OCI-LY7 (cell line): ENCODE results near the gene NAV2. TPM values are rescaled to one million over a fixed set of nuclear protein-coding genes. Genes with fewer than 3 reads are reported as not detected.
A peak's percentile ranks its signal among the peaks of the same experiment; 100 is the strongest.

Experiments used
- BruUV-seq: library from RNA; stranded (reverse); fragments of 400-500 nt; replicated peaks from 2 replicates; lab custom pipeline; 2021; lab: Mats Ljungman, UMichigan
- CTCF ChIA-PET: fragments of 300-600 bp; sonication (Branson Sonifier 250); formaldehyde crosslinking; loops from one replicate; lab custom pipeline; 2022; ENCODE audit warnings: antibody characterized with exemption; ENCODE audit not compliant: unreplicated experiment; lab: Charles Lee
- POLR2A ChIA-PET: fragments of 300-600 bp; sonication (Branson Sonifier 250); formaldehyde crosslinking; loops from one replicate; lab custom pipeline; 2022; ENCODE audit warnings: antibody characterized with exemption; lab: Charles Lee
- DNase-seq: peaks from one replicate; pipeline ENCODE4 v3.0.0-alpha.2; 2015; ENCODE audit warnings: low spot score
- H2AFZ ChIP-seq: fragments of 200-600 bp; sonication (generic), shearing (Covaris generic); 2 replicates; pipeline ENCODE4 v1.6.1; 2014; ENCODE audit warnings: mild to moderate bottlenecking, antibody characterized with exemption, low read length, moderate library complexity
- H3K27ac ChIP-seq: fragments of 200-600 bp; sonication (generic); 2 replicates; pipeline ENCODE4 v1.5.1; 2014; ENCODE audit warnings: mixed run types, low read depth, mild to moderate bottlenecking, moderate library complexity, low read length, inconsistent platforms; ENCODE audit not compliant: poor library complexity, severe bottlenecking
- H3K36me3 ChIP-seq: fragments of 200-600 bp; sonication (generic); 2 replicates; pipeline ENCODE4 v1.6.1; 2014; ENCODE audit warnings: mild to moderate bottlenecking, antibody characterized with exemption, low read length, moderate library complexity, mixed read lengths; ENCODE audit not compliant: insufficient read depth
- H3K4me1 ChIP-seq: fragments of 200-600 bp; sonication (generic); 2 replicates; pipeline ENCODE4 v1.5.1; 2014; ENCODE audit warnings: mild to moderate bottlenecking, low read length; ENCODE audit not compliant: insufficient read depth, poor library complexity, severe bottlenecking
- H3K4me2 ChIP-seq: fragments of 200-600 bp; sonication (generic); 2 replicates; pipeline ENCODE4 v1.6.1; 2014; ENCODE audit warnings: mild to moderate bottlenecking, low read length
- H3K4me3 ChIP-seq: fragments of 200-600 bp; sonication (generic); 2 replicates; pipeline ENCODE4 v1.5.1; 2014; ENCODE audit warnings: mild to moderate bottlenecking, low read depth, low read length; ENCODE audit not compliant: poor library complexity, severe bottlenecking
- H3K79me2 ChIP-seq: fragments of 200-600 bp; sonication (generic); 2 replicates; pipeline ENCODE4 v1.6.1; 2016; ENCODE audit warnings: low read depth, mild to moderate bottlenecking, low read length, moderate library complexity, mixed read lengths; ENCODE audit not compliant: insufficient read depth
- H3K9me2 ChIP-seq: fragments of 200-600 bp; sonication (generic); 2 replicates; pipeline ENCODE4 v1.6.1; 2016; ENCODE audit warnings: mild to moderate bottlenecking, low read length, mixed read lengths; ENCODE audit not compliant: insufficient read depth
- H3K9me3 ChIP-seq: fragments of 200-600 bp; sonication (generic); 2 replicates; pipeline ENCODE4 v1.6.1; 2014; ENCODE audit warnings: mild to moderate bottlenecking, mixed run types, low read length, mixed read lengths
- H4K20me1 ChIP-seq: fragments of 200-600 bp; sonication (generic); 2 replicates; pipeline ENCODE4 v1.6.1; 2014; ENCODE audit warnings: mild to moderate bottlenecking, antibody characterized with exemption, low read length, moderate library complexity, mixed read lengths; ENCODE audit not compliant: insufficient read depth
- EZH2phosphoT487 ChIP-seq: fragments of 200-600 bp; sonication (generic); IDR thresholded peaks from 2 replicates; pipeline ENCODE4 v1.6.1; 2018; ENCODE audit warnings: low read depth, borderline replicate concordance, mild to moderate bottlenecking, mixed run types, antibody characterized with exemption, low read length, moderate library complexity, mixed read lengths
- intact Hi-C: fragments of 100-400 bp; cut with micrococcal nuclease; formaldehyde crosslinking; loops from one replicate; pipeline ENCODE4 v1.10.0; 2022; ENCODE audit not compliant: unreplicated experiment
- total RNA-seq, 2 experiments: library from RNA; depleted of rRNA in 1 of 2; stranded (reverse); fragments of >200 nt in 1 of 2; shearing (Covaris generic) in 1 of 2; gene quantifications; 2 replicates each; pipeline ENCODE4 v1.2.3, GENCODE V29; 2014 to 2022
- TF ChIP-seq, protein P1 (sequence below): fragments of 200-600 bp; sonication (generic); conservative IDR thresholded peaks from 2 replicates; pipeline ENCODE4 v1.5.1; 2014; ENCODE audit warnings: mild to moderate bottlenecking, antibody characterized with exemption, low read length, moderate library complexity, mixed read lengths

The NAV2 gene
- total RNA-seq, 2 experiments from 2014 or later: 0.06 to 0.68 TPM

DNA sequence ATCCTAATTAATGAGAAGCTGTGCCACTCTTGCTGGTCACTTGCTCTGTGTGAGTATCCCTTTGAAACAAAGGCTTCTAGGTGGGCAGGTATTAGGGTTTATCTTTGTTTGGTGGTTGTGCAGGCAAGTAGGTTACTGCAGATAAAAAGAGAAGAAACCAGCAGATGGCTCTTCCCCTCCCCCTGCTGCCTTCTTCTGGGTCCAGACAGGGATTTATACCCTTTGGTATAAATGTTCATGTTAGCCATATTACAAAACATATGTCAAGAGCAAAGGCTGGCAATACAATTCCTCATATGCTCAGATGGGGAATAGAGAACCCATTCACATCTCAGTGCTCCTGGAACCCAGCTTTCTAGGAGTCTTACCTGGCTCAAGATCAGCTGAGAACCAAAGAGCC, 109.9 kb downstream of the NAV2 start:
- H3K4me1 ChIP-seq: no peaks in the 10 kb centered on the region
- no peaks in the 10 kb centered on the region for H3K9me3 ChIP-seq
- no peak overlapping the region for H3K4me3 ChIP-seq
- H3K4me2 ChIP-seq: no peak overlapping the region
- TF ChIP-seq, protein P1, sequence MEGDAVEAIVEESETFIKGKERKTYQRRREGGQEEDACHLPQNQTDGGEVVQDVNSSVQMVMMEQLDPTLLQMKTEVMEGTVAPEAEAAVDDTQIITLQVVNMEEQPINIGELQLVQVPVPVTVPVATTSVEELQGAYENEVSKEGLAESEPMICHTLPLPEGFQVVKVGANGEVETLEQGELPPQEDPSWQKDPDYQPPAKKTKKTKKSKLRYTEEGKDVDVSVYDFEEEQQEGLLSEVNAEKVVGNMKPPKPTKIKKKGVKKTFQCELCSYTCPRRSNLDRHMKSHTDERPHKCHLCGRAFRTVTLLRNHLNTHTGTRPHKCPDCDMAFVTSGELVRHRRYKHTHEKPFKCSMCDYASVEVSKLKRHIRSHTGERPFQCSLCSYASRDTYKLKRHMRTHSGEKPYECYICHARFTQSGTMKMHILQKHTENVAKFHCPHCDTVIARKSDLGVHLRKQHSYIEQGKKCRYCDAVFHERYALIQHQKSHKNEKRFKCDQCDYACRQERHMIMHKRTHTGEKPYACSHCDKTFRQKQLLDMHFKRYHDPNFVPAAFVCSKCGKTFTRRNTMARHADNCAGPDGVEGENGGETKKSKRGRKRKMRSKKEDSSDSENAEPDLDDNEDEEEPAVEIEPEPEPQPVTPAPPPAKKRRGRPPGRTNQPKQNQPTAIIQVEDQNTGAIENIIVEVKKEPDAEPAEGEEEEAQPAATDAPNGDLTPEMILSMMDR: no peak
- no peak for TF ChIP-seq EZH2phosphoT487
- intact Hi-C loops: no loop called here
- ChIA-PET POLR2A (no interaction called here), CTCF (no interaction called here)
- H2AFZ ChIP-seq: no peak overlapping the region
- DNase-seq: no peak
- H4K20me1 ChIP-seq: no peaks in the 10 kb centered on the region
- no peak overlapping the region for H3K27ac ChIP-seq
- H3K36me3 ChIP-seq: no peaks in the 10 kb centered on the region
- H3K9me2 ChIP-seq: no peaks in the 10 kb centered on the region
- H3K79me2 ChIP-seq: no peaks in the 10 kb centered on the region
- no TSS peak for BruUV-seq

DNA sequence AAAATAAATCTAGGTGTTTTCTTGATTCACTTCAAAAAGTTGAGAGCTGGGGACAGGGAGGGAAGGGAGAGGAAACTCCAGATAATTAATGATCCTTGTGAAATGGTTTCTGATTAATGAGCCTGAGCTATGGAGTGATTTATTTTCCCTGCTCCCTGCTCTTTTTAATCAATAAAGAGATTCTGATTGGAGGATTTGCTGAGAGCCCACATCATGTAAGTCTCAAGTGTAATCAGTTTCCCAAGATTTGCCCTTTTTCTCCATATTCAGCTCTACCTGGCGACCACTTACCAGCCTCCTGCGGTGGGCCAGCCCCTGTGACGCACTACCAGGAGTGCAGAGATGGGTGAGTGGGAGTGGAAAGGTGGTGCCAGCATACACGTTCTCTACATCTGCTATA, 114.0 kb downstream of the NAV2 start:
- no peak for TF ChIP-seq EZH2phosphoT487
- TF ChIP-seq, protein P1: no peak
- BruUV-seq: no TSS peak
- Histone ChIP-seq H3K9me2 (no peaks in the 10 kb centered on the region), H3K79me2 (no peaks in the 10 kb centered on the region), H3K4me1 (no peaks in the 10 kb centered on the region), H3K4me2 (no peak overlapping the region), H2AFZ (no peak overlapping the region), H3K27ac (no peak overlapping the region), H3K36me3 (no peaks in the 10 kb centered on the region), H4K20me1 (no peaks in the 10 kb centered on the region), H3K4me3 (no peak overlapping the region), H3K9me3 (no peaks in the 10 kb centered on the region)
- ChIA-PET POLR2A (no interaction called here), CTCF (no interaction called here)
- no peak for DNase-seq
- intact Hi-C loops: no loop called here

DNA sequence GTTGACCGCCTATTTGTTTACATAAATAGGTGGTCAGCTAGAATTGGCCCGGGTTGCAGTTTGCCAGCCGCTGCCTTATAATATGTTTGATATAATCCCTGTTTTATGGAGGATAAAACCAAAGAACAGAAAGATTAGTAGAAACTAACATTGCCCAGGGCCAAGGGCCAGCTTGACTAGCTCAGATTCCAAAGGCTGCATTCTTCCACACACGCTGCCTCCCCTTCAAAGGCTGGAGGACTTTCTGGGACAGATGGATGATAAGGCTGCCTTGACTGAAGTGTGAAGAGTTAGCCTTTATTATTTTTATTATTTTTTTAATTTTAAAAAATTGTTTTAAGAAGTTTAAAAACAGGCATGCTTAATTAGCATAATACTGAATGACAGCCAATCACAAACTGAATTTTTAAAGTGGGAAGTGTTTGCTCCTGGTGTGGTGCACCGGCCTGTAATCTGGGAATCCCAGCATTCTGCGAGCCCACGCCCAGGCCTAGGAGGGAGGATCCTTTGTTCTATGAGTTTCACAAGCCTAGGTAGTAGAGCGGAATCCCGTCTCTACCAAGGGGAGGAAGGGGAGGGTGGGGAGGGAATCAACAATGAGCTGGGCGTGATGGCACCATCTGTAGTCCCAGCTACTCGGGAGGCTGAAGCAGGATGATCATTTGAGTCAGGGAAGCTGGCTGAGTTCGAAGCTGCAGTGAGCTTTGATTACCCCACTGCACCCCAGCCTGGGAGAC, 114.9 kb downstream of the NAV2 start:
- Histone ChIP-seq H3K4me2 (no peak overlapping the region), H3K4me1 (no peaks in the 10 kb centered on the region), H3K27ac (peak overlapping the region; percentile 14), H3K36me3 (no peaks in the 10 kb centered on the region), H3K9me2 (no peaks in the 10 kb centered on the region), H3K9me3 (no peaks in the 10 kb centered on the region), H4K20me1 (no peaks in the 10 kb centered on the region), H3K79me2 (no peaks in the 10 kb centered on the region), H3K4me3 (no peak overlapping the region), H2AFZ (no peak overlapping the region)
- TF ChIP-seq, protein P1: no peak
- TF ChIP-seq EZH2phosphoT487: no peak
- intact Hi-C loops: no loop called here
- ChIA-PET CTCF (no interaction called here), POLR2A (no interaction called here)
- no TSS peak for BruUV-seq
- DNase-seq: peak; percentile 33
